Right cardiac atrium (tissue), 5 donors: ENCODE results near the gene SLX4IP. TPM values are rescaled to one million over a fixed set of nuclear protein-coding genes. Genes with fewer than 3 reads are reported as not detected.

Experiments used
- ATAC-seq, 2 donors: fragments of 200-7000 bp; cut with Tn5 transposase; one replicate each; pipeline versions ENCODE4 v1.8.0 to v1.9.1; 2020; ENCODE audit warnings: moderate library complexity in 2 of 2, mild to moderate bottlenecking in 1 of 2
- DNase-seq, 3 donors: peaks; one replicate each; pipeline ENCODE4 v3.0.0-alpha.2; 2020
- H3K27ac ChIP-seq: one replicate; pipeline ENCODE4 v1.5.1; 2013; ENCODE audit warnings: mild to moderate bottlenecking, low read length, control low read depth, moderate library complexity
- H3K27me3 ChIP-seq: one replicate; pipeline ENCODE4 v1.6.1; 2013; ENCODE audit not compliant: control insufficient read depth, insufficient read depth
- H3K4me1 ChIP-seq: one replicate; pipeline ENCODE4 v1.6.1; 2013; ENCODE audit warnings: low read length; ENCODE audit not compliant: control insufficient read depth, insufficient read depth
- H3K4me3 ChIP-seq: one replicate; pipeline ENCODE4 v1.5.1; 2013; ENCODE audit warnings: low read length, control low read depth
- H3K9me3 ChIP-seq: one replicate; pipeline ENCODE4 v1.6.1; 2013; ENCODE audit warnings: low read length; ENCODE audit not compliant: control insufficient read depth
- WGBS: extraction: QIAGEN DNeasy Blood & Tissue Kit; methylation state at CpG from one replicate; pipeline ENCODE4 v1.1.7; 2013; 5-methylcytosine and 5-hydroxymethylcytosine counted together
- intact Hi-C, 4 donors: fragments of 100-400 bp; cut with DNase I; formaldehyde crosslinking; loops; one replicate each; pipeline versions ENCODE4 v1.11.0 to v1.14.0; 2022 to 2023
- polyA plus RNA-seq: library from polyadenylated mRNA; stranded (reverse); fragments of 200-250 nt; gene quantifications from one replicate; pipeline ENCODE4 v1.2.3, GENCODE V29; 2013
- total RNA-seq, 4 donors: library from RNA; stranded (reverse); fragmentation: NEBNext Ultra II Directional; extraction: Animal tissue kit (Norgen Biotek cat#: 25700); gene quantifications; one replicate each; pipeline ENCODE4 v1.2.1, GENCODE V29; 2021
- donor health status: healthy with polysubstance abuse.
- donor health status: DM: no; HTN: yes; CAD: no.
- donor health status: DM: no; HTN: no; CAD: no.
- donor health status: DM: no; HTN: yes; CAD: no; lungs with severe emphysema.
- donor health status: DM: yes; HTN: yes; CAD: no.

The SLX4IP gene
- total and polyA plus RNA-seq, 5 donors, result 1.3 to 3.2 (median 2.5) TPM

DNA sequence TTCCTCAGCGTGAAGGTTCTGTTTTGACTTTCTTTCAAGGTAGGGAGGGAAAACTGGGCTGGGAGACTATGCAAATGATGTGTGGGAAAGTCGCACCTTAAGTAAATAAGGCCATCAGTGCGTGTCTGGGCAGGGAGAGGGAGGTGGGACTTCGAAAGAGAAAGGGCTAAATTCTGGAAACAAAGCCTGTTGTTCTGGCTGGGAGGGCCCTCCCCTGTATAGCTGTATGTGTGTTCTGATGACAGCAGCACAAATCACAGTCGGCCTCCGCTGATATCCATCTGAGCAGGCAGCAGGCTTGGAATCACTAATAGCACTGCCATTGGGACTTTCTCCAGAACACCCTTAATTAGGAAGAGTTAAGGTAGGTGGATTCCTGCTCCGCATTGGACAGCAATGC, 219.5 kb downstream of the SLX4IP start:
- H3K9me3 ChIP-seq, result no peaks in the 10 kb centered on the region
- 46% methylated on average over 7 of the region's 7 CpGs for WGBS
- intact Hi-C loops, result no loop called here
- no peak for DNase-seq
- peaks cover 30% of the 10 kb centered on the region for H3K4me1 ChIP-seq
- no peaks in the 10 kb centered on the region for H3K27me3 ChIP-seq
- peak in 1 of 2 donors; percentile 43 for ATAC-seq
- peak overlapping the region; percentile 54 for H3K27ac ChIP-seq
- no peak overlapping the region for H3K4me3 ChIP-seq

DNA sequence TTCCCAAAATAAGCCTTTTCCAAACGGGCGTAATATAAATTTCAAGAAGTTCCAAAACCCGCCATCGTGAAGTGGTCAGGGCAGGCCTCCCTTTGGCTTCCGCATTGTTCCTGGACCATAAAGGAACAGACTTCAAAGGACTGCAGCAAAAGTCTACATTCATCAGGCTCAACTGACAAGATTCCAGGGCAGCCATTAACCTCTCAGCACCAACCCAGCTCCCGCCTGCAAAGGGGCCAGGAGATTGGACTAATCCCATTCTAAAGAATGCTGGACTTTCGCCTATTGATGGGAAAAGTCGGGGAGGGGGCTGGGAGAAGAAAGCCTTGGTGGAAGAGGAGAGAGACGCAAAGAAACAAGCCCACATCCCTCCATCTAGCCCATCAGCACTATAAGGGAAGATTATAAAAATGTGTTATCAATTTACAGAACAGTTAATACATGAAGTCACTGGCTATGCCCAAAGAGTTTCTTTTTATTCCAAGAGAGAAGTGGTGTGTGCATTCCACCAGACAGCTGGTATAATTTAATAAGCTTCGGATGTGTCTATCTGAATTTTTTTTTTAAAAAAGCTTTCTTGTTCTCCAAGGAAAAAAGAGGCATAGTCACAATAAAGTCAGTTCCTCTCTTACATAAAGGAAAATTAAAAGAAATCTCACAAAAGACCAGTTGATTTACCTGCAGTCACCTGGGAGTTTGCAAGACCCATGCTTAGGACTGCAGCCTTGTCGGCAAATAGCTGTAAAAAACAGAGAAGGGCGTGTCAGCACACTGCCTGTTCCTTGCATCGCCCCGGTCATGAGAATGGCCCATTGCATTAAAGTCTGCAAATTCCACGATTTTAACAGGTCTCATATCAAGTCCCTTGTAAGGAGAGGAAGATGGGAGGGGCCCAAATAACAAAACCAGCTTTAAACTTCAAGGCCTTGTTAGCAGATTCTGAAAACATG, 220.9 kb downstream of the SLX4IP start:
- intact Hi-C loops, result no loop called here
- ATAC-seq (no peak), DNase-seq (no peak)
- WGBS, result 72% methylated on average over 15 of the region's 15 CpGs
- H3K27ac ChIP-seq, result no peak overlapping the region
- no peaks in the 10 kb centered on the region for H3K9me3 ChIP-seq
- H3K4me1 ChIP-seq, result peaks cover 42% of the 10 kb centered on the region
- no peaks in the 10 kb centered on the region for H3K27me3 ChIP-seq
- H3K4me3 ChIP-seq, result no peak overlapping the region

DNA sequence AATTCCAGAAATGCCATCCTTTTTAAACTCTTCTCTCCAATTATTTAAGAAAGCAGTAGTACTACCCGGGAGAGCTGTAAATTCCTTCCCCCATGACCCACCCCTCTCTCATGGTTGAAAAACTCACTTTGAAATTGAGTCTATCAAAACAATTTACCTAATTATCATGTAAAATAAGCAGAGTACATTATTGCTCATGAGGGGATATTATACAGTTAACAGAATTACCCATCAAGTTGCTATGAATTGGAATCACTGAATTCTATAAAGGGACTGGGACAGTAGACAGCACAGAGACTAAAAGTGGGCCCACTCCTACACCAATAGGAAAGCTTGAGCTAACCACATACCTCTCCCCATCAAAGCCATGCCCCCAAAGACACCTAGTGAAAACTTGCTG, 222.3 kb downstream of the SLX4IP start:
- H3K4me1 ChIP-seq, result peaks cover 40% of the 10 kb centered on the region
- H3K27me3 ChIP-seq, result no peaks in the 10 kb centered on the region
- no peak for DNase-seq
- 90% methylated on average over 1 of the region's 1 CpG for WGBS
- no peak for ATAC-seq
- intact Hi-C loops, result no loop called here
- no peaks in the 10 kb centered on the region for H3K9me3 ChIP-seq
- no peak overlapping the region for H3K27ac ChIP-seq
- H3K4me3 ChIP-seq, result no peak overlapping the region

DNA sequence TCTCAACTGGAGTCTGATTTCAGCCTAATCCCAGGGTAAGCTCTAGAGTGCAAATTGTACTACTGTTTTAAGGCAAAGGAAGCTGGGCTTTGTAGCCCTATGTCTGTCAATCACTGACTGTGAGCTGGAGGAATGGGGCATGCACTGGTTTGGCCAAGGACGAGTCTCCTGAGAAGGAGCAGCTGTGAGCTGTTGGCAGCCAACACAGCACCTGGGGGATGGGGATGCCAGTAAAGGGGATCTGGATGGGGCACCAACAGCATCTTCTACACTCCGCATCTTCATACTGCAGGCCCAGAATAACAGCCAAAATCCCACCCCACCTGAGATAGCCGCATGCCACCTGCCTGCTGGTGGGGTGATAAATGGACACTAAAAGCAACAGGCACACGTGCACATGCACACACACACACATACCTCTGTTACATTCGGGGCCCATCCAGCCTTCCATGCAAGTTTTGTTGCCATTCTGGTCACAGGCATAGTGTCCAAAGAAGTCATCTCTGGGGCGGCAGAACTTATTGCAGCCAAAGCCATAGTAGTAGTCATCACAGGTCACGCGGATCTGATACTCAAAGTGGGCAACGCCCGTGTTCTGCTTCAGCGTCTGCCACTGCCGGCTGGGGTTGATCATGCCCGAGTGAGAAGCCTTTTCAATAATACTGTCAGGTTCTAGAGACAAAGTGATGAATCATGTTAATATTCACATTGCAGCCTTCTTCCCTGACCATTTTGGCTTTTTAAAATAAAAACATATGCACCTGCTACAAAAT, 223.1 kb downstream of the SLX4IP start:
- no peak overlapping the region for H3K4me3 ChIP-seq

DNA sequence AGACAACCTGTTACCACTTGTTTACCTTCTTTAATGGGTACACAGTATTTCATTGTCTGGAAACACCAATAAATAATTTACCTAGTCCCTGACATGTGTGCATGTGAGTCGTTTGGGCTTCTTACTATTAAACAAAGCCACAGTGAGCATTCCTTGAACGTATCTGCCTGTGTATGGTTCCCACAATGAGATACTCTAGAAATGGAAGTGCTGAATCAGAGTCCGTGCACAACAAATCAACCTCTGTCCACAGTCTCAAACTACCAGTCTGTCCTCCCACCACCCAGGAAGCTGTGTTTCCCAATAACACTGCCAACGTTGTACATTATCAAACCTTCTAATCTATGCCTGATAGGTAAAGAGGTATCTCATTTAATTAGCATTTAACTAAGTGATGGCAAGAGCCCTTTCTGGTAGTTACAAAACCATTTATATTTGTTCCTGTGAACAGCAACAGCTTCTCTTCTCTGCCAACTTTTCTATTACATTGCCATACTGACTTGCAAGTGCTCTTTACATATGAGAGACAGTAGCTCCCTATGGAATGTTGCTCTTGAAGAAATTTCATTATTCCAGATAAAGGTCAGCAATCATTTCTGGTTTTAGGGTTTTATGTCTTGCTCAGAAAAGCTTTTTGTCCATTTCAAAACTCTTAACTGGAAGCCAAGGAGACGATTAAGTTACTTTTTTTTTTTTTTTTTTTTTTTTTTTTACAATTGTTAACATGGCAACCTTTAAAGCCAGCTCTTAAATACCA, 223.9 kb downstream of the SLX4IP start:
- H3K4me1 ChIP-seq, result peaks cover 38% of the 10 kb centered on the region
- no peak overlapping the region for H3K4me3 ChIP-seq
- 46% methylated on average over 5 of the region's 5 CpGs for WGBS
- intact Hi-C loops, result no loop called here
- no peak overlapping the region for H3K27ac ChIP-seq
- H3K9me3 ChIP-seq, result no peaks in the 10 kb centered on the region
- H3K27me3 ChIP-seq, result no peaks in the 10 kb centered on the region
- ATAC-seq (no peak), DNase-seq (no peak)

More for the DNA sequence above, 223.1 kb downstream of the SLX4IP start:
- 77% methylated on average over 13 of the region's 13 CpGs for WGBS
- H3K27me3 ChIP-seq, result no peaks in the 10 kb centered on the region
- intact Hi-C loops, result no loop called here
- no peak for DNase-seq
- H3K9me3 ChIP-seq, result no peaks in the 10 kb centered on the region
- H3K4me1 ChIP-seq, result peaks cover 38% of the 10 kb centered on the region
- ATAC-seq, result no peak
- H3K27ac ChIP-seq, result no peak overlapping the region

DNA sequence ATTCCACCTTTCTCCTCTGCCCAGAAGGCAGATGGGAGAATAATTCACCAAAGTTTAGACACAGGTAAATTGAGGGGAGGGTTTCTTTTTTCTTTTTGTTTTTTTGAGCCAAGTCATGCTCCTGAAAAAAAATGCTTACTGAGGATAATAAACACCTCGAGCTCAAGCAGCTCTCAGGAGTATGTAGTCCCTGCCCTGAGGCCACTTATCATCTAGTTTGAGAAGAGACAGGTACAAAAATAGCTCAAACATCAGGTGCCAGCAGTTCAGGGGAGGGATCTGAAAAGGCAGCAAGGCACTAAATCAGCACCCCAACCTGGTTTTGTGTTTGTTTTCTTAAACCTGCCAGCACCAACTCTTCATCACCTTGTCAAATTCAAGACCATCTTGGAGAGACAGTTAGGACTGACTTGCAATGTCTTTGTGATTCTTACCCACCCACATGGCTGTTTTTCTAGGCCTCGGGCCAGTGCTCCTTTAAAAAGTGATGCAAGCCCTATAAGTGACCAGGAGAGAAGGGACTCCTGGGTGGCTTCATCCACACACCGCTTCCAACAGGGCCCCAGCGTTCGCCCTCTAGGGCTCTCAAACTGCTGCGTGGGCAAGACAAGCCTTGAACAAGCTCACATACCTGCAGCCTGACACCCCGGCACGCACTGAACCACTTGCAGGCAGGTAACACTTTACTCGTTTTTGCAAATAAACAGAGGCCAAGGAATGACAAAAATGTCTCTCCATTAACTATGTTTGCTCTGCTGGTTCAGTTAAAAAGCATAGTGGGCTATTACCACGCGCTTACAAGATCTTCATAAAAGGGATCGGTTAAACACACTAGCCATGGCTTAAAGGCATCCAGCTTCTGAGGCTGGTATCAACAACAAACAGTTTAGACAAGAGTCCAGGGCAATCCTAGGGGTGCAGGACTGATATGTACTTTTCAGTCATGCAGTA, 224.8 kb downstream of the SLX4IP start:
- Histone ChIP-seq H3K27ac (peak overlapping the region; percentile 91), H3K9me3 (no peaks in the 10 kb centered on the region), H3K4me1 (peaks cover 35% of the 10 kb centered on the region), H3K27me3 (no peaks in the 10 kb centered on the region), H3K4me3 (no peak overlapping the region)
- peak in 1 of 3 donors; percentile 50 for DNase-seq
- intact Hi-C loops, result no loop called here
- WGBS, result 67% methylated on average over 12 of the region's 12 CpGs
- peak in 1 of 2 donors; percentile 23 for ATAC-seq

DNA sequence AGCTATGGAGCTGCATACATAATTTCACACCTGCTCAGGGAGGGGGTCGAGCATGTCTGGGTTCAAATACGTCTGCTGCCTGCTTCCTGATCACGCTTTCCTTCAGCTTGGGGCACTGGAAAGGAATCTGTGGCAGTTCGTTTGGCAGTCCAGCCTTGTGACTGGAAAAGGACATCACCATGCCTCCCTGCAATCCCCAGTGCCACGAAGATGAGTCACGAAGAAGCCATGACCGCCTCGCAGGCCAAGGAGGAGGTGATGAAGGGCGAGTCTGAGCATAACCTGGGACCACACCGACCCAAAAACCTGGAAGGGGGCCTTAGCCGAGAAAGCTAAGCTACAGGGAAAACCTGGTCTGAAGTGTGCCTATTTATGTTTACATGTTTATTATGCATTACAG, 225.6 kb downstream of the SLX4IP start:
- H3K4me1 ChIP-seq, result peaks cover 31% of the 10 kb centered on the region
- H3K27me3 ChIP-seq, result no peaks in the 10 kb centered on the region
- 57% methylated on average over 11 of the region's 11 CpGs for WGBS
- H3K9me3 ChIP-seq, result no peaks in the 10 kb centered on the region
- H3K27ac ChIP-seq, result peak overlapping the region; percentile 91
- ATAC-seq (peak; percentile 44 to 63), DNase-seq (no peak)
- intact Hi-C loops, result no loop called here
- no peak overlapping the region for H3K4me3 ChIP-seq

DNA sequence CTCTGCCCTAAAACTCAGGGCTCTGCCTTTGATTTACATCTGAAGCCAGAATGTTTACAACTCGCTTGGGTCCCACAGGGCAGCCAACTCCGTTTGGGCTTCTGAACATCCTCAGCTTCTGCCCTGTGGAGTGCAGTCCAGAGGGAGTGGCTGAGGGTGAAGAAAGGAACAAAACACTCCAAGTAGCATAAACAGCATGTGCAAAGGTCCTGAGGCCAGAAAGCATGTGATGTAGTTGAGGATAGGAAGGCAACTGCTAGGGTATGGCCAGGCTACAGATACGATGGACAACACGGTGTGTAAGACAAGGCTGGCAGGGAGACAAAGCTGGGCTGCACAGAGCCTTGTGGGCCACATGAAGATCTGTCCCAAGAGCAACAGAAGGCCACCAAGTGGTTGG, 226.2 kb downstream of the SLX4IP start:
- WGBS, result 74% methylated on average over 4 of the region's 4 CpGs
- peak overlapping the region; percentile 40 for H3K27ac ChIP-seq
- intact Hi-C loops, result no loop called here
- peaks cover 33% of the 10 kb centered on the region for H3K4me1 ChIP-seq
- H3K9me3 ChIP-seq, result no peaks in the 10 kb centered on the region
- no peak for DNase-seq
- no peak overlapping the region for H3K4me3 ChIP-seq
- no peak for ATAC-seq
- H3K27me3 ChIP-seq, result no peaks in the 10 kb centered on the region

DNA sequence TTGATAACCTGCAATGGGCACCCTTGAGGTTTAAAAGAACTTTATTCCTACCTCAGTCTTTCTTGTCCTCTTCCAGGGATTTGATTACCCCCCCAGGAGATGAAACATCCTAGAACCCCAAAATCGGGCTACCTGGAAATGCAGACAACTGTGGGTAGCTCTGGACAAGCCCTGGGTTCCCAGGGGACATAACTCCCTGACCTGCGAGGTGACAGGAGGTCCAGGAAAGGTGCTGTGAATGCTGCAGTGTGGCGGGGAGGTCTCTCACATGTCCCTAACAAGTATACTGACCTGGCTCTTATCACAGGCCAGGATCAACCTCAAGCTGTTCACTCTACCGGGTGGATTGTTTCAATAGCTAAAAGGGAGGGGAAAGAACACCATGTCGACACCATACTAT, 227.0 kb downstream of the SLX4IP start:
- Histone ChIP-seq H3K4me1 (peaks cover 39% of the 10 kb centered on the region), H3K9me3 (no peaks in the 10 kb centered on the region), H3K27ac (no peak overlapping the region), H3K4me3 (no peak overlapping the region), H3K27me3 (no peaks in the 10 kb centered on the region)
- 73% methylated on average over 5 of the region's 5 CpGs for WGBS
- DNase-seq (no peak), ATAC-seq (no peak)
- intact Hi-C loops, result no loop called here
